GM18511 (cell line): ENCODE measurements around the gene LETM1.

Source experiments
- ATAC-seq: cut with Tn5 transposase; IDR thresholded peaks from one replicate; pipeline ENCODE4 v1.9.1; 2021; ENCODE audit warnings: mild to moderate bottlenecking, moderate library complexity; ENCODE audit not compliant: unreplicated experiment

LETM1 gene

DNA sequence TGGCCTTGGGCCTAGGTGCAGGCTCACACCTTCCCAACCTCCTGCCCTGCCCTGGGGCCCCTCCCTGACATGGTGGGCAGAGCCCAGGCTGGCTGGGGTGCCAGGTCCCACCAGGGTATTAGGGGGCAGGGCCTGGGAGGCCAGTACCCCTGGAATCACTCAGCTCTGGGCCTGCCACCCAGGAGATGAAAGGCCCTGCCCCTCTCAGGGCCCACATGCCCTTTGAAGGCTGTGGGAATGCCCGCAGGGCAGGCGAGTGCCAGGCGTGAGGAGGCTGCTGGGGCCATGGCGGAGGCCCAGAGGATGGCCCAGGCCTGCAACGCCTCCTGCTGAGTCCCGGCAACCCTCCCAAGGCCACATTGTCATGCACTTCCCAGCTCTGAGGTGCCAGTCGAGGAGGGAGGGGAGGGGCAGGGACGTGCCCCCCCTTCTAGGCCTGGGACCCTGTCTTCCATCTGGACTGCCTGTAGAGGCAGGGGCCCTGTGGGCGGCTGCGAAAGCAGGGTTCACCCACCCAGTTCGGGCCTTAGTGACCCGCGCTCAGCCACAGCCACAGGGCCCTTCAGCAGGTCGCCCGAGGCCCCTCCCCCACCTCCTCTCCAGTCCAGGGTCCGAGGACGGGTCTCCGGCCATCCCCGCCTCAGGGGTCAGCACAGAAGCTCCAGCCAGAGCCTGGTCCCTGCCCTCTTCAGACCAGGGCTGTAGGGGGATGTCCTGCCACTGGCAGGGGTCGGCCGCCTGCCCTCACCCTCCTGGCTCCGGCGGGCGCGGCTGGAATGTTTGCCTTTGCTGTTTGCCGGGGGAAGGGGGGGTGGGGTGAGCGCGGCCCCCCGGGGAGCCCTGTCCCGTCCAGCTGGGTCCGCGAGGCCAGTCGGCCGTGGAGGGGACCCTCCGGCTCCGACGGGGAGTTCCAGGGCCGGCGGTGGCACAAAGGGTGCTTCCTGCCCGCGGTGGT lies 89.6 kb downstream of the LETM1 start:
- no peak for ATAC-seq

- no peak for ATAC-seq
These were observed 90.4 kb downstream of the LETM1 start for GRCh38 chr4:1765409-1766072.

DNA sequence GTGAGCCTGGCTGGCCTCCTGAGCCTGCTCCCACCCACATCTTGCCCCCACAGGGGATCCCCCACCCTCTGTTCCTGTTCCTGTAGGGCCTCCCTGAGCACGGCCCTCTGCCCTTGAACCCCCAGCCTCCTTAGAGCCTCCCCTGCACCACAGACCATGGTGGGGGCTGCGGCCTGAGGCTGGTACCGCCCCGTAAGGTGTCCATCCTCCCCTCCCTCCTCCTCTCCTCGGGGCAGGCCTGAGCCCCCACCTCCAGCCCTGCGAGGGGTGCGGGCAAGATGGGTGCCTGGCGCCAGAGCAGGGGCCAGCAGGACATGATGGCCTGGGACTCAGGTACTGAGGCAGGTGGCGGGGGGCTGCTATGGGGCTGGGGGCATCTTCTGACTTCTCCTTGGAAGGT lies 91.3 kb downstream of the LETM1 start:
- ATAC-seq: no peak

GRCh38 chr4:1763550-1764080 lies 92.3 kb downstream of the LETM1 start:
- no peak for ATAC-seq

- no peak for ATAC-seq
These were observed 92.8 kb downstream of the LETM1 start for GRCh38 chr4:1763070-1763549.

- no peak for ATAC-seq
These were observed 93.5 kb downstream of the LETM1 start for GRCh38 chr4:1762264-1763010.
